ENCODE measurements around the gene RETN.
A peak's percentile ranks its signal among the peaks of the same experiment; 100 is the strongest.

Gene RETN

DNA sequence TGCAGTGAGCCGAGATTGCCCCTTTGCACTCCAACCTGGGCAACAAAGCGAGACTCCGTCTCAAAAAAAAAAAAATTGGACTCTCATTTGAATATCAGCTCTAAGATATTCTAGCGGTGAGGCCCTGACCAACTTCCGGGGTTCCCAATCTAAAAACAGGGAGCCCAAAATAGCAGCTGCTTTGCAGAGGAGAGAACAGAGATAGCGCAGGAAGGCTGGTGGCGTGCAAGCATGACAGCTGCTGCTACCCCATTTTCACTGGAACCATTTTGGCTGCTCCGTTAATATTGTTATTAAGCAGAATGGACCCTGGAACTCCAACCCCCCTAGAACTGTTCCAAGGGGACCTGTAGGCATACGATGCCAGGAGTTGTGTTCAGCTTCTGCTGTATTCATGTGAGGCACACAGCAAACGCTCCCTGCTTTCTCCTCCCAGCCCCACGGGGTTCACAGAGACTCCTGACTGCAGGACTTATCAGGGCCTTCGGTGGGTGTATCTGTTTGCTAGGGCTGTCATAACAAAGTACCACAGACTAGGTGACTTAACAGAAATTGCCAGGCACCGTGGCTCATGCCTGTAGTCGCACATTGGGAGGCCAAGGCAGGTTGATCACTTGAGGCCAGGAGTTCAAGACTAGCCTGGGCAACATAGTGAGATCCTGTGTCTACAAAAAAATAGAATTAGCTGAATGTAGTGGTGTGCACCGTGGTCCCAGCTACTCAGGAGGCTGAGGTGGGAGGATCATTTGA is 20.4 kb upstream of the RETN start:
- TF ChIP-seq, protein P1, sequence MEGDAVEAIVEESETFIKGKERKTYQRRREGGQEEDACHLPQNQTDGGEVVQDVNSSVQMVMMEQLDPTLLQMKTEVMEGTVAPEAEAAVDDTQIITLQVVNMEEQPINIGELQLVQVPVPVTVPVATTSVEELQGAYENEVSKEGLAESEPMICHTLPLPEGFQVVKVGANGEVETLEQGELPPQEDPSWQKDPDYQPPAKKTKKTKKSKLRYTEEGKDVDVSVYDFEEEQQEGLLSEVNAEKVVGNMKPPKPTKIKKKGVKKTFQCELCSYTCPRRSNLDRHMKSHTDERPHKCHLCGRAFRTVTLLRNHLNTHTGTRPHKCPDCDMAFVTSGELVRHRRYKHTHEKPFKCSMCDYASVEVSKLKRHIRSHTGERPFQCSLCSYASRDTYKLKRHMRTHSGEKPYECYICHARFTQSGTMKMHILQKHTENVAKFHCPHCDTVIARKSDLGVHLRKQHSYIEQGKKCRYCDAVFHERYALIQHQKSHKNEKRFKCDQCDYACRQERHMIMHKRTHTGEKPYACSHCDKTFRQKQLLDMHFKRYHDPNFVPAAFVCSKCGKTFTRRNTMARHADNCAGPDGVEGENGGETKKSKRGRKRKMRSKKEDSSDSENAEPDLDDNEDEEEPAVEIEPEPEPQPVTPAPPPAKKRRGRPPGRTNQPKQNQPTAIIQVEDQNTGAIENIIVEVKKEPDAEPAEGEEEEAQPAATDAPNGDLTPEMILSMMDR (IDR thresholded peaks at IDR 0.05; ENCODE audit: low read depth, low read length), result no peak
- no peaks in the 10 kb centered on the region for H3K36me3 ChIP-seq
- H3K9me3 ChIP-seq (ENCODE audit: severe bottlenecking), result no peaks in the 10 kb centered on the region
- no peak for DNase-seq
- H3K27ac ChIP-seq, result no peak overlapping the region
- H3K27me3 ChIP-seq (ENCODE audit: insufficient read depth, low read depth, severe bottlenecking), result no peaks in the 10 kb centered on the region
- H3K4me3 ChIP-seq (ENCODE audit: low read depth, low read length), result no peak overlapping the region

DNA sequence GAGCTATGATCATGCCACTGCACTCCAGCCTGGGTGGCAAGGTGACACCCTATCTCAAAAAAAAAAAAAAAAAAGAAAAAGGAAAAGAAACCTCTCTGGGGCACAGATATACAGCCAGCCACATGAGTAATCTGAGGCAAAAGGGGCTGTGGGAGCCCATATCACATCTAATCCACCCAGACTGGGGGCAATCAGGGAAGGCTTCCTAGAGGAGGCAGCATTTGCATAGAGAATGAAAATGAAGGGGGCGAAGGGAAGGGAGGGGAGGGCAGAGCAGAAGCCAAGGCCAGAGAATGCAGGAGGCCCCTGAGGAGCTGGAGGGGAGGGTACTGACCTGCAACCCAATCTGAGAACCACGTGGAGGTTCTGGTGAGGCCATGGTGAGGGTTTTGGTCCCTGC is 18.7 kb upstream of the RETN start:
- H3K36me3 ChIP-seq, result no peaks in the 10 kb centered on the region

DNA sequence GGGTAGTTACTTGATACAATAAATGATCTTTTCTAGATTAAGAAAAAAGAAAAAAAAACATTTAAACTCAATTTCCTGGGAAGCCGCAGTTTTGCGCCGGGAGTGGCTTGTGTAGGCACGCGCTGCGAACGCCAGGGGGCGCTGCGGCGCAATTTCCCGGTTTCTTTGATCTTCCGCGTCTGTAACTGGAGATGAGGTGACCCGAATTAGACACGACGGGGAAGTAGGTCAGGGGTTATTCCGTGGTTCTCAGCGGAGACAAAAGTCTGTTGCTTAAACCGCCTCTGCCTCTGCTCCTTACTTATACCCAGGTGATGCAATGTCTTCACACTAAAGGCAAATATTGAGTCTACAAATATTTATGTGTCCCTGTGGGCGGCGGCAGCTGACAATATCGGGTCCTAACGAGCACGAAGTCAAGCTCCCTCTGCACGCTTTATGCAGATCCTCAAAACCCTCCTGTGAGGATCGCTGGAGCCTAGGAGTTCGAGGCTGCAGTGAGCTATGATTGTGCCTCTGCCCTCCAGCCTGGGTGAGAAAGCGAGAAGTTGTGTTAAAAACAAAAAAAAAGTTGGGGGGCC is 16.7 kb upstream of the RETN start:
- no peaks in the 10 kb centered on the region for H3K27me3 ChIP-seq (ENCODE audit: insufficient read depth, low read depth, severe bottlenecking)
- peak overlapping the region; percentile 26 for H3K4me3 ChIP-seq (ENCODE audit: low read depth, low read length)
- H3K36me3 ChIP-seq, result no peaks in the 10 kb centered on the region
- peak; percentile 82 for DNase-seq
- H3K9me3 ChIP-seq (ENCODE audit: severe bottlenecking), result no peaks in the 10 kb centered on the region
- peak overlapping the region; percentile 73 for H3K27ac ChIP-seq
- TF ChIP-seq, protein P1 (IDR thresholded peaks at IDR 0.05; ENCODE audit: low read depth, low read length), result peak; percentile 84

More for the DNA sequence above, 18.7 kb upstream of the RETN start:
- TF ChIP-seq, protein P1 (IDR thresholded peaks at IDR 0.05; ENCODE audit: low read depth, low read length), result no peak
- no peak for DNase-seq
- H3K9me3 ChIP-seq (ENCODE audit: severe bottlenecking), result no peaks in the 10 kb centered on the region
- no peaks in the 10 kb centered on the region for H3K27me3 ChIP-seq (ENCODE audit: insufficient read depth, low read depth, severe bottlenecking)
- H3K27ac ChIP-seq, result no peak overlapping the region
- no peak overlapping the region for H3K4me3 ChIP-seq (ENCODE audit: low read depth, low read length)

DNA sequence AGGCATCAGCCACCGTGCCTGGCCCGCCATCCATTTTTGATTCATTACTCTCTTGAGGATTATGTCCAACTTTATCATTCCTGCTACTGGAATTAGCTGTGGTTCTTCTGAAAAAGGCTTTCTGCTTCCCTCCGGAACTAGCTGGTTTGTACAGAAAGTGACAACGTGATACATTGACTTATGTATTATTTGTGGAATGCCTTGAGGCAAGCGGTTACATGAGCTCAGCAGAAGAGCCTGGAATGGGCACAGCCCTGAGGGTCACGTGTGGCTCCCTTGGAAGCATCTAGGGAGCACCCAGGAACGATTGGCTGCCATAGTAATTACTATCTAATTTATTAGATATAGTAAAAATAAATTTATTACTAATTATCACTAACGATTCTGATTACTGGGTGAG is 14.4 kb upstream of the RETN start:
- no peak overlapping the region for H3K4me3 ChIP-seq (ENCODE audit: low read depth, low read length)
- DNase-seq, result no peak
- H3K9me3 ChIP-seq (ENCODE audit: severe bottlenecking), result no peaks in the 10 kb centered on the region
- TF ChIP-seq, protein P1 (IDR thresholded peaks at IDR 0.05; ENCODE audit: low read depth, low read length), result no peak
- no peaks in the 10 kb centered on the region for H3K36me3 ChIP-seq
- no peak overlapping the region for H3K27ac ChIP-seq
- no peaks in the 10 kb centered on the region for H3K27me3 ChIP-seq (ENCODE audit: insufficient read depth, low read depth, severe bottlenecking)

DNA sequence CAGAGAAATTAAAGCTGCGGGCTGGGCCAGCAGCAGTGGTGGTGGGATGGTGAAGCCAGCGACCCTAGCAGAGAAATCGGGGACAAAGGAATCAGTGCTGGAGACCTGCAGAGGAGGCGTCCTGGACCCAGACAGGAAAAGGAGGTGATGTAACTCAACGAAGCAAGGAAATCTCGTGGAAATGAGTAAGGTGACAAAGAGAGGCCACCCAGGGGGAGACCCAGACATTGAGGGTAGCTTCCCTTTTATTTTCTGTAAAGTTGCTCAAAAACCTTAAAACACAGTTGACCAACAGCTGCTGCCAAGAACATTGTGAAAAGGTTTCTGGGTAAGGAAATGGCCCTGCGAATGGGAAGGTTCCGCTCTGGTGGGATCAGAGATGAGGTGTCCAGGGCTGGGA is 13.3 kb upstream of the RETN start:
- Histone ChIP-seq H3K36me3 (no peaks in the 10 kb centered on the region), H3K4me3 (ENCODE audit: low read depth, low read length) (no peak overlapping the region), H3K27ac (no peak overlapping the region), H3K27me3 (ENCODE audit: insufficient read depth, low read depth, severe bottlenecking) (no peaks in the 10 kb centered on the region), H3K9me3 (ENCODE audit: severe bottlenecking) (no peaks in the 10 kb centered on the region)
- TF ChIP-seq, protein P1 (IDR thresholded peaks at IDR 0.05; ENCODE audit: low read depth, low read length), result no peak
- no peak for DNase-seq

Measured in WERI-Rb-1 (cell line).